Measurements from ENCODE around the gene NUP58.
A peak's percentile ranks its signal among the peaks of the same experiment; 100 is the strongest.

NUP58 gene, protein sequence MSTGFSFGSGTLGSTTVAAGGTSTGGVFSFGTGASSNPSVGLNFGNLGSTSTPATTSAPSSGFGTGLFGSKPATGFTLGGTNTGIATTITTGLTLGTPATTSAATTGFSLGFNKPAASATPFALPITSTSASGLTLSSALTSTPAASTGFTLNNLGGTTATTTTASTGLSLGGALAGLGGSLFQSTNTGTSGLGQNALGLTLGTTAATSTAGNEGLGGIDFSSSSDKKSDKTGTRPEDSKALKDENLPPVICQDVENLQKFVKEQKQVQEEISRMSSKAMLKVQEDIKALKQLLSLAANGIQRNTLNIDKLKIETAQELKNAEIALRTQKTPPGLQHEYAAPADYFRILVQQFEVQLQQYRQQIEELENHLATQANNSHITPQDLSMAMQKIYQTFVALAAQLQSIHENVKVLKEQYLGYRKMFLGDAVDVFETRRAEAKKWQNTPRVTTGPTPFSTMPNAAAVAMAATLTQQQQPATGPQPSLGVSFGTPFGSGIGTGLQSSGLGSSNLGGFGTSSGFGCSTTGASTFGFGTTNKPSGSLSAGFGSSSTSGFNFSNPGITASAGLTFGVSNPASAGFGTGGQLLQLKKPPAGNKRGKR

DNA sequence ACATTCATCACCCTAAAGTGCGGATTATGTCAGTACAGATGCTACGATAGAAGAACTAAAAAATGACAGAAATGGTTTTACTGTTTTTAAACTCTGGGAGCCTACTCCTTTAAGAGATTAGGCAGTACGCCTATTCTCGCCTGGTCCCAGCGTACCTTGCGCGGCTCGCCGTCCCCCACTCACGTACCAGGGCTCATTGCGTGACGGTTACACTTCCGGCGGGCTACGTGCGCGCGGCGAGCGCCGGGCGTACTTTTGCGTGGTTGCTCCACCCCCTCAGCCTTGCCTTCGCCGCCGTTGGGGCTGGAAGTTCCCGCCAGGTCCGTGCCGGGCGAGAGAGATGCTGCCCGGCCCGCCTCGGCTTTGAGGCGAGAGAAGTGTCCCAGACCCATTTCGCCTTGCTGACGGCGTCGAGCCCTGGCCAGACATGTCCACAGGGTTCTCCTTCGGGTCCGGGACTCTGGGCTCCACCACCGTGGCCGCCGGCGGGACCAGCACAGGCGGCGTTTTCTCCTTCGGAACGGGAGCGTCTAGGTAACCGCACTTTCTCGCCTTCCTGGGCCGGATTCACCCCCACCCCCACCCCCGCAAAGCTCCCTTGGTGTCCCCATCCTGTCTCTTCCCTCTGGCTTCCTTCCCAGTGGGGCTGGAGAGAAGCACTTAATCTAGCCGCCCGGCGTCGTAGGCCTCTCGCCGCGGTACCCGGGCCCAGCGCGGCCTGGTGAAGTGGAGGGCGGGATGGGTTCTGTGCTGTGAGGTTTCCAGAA, at the start of gene NUP58:
TSS of gene NUP58 (plus strand) at position 279 of the 767 bp plus-strand sequence. CDS start at position 428, 149 bp downstream.
- peak; percentile 92 for DNase-seq

- no peak for DNase-seq
Measured at GRCh38 chr13:25252225-25252624, 49.2 kb upstream of the NUP58 start.

GRCh38 chr13:25252752-25253151, 48.7 kb upstream of the NUP58 start:
- DNase-seq, result no peak

- DNase-seq, result no peak
Measured at GRCh38 chr13:25253702-25254101, 47.7 kb upstream of the NUP58 start.

- no peak for DNase-seq
Measured at GRCh38 chr13:25262261-25262660, 39.2 kb upstream of the NUP58 start.

GRCh38 chr13:25266706-25267105, 34.7 kb upstream of the NUP58 start:
- no peak for DNase-seq

GRCh38 chr13:25267715-25268114, 33.7 kb upstream of the NUP58 start:
- DNase-seq, result no peak

DNA sequence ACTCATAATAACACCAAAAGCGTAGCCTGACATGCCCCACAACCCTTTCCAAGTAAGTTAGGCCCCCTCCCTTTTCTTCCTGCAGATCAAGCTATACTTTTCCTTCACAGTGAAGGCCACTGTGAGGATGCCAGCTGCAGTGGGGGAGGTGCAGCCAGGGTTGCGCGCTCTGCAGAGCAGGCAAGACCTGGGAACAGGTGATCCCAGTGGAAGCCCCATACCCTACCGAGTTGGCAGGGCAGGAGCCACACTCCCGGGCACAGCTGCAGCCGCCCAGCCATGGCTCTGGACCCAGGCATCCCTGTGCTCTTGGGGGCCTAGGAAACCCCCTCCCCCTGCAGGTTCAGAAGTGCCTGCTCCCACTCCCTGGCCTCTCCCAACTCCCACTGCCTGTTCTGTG, 32.9 kb upstream of the NUP58 start:
- DNase-seq, result no peak

- no peak for DNase-seq
Measured at GRCh38 chr13:25276748-25277147, 24.7 kb upstream of the NUP58 start.

- no peak for DNase-seq
Measured at GRCh38 chr13:25280396-25280795, 21.0 kb upstream of the NUP58 start.

DNA sequence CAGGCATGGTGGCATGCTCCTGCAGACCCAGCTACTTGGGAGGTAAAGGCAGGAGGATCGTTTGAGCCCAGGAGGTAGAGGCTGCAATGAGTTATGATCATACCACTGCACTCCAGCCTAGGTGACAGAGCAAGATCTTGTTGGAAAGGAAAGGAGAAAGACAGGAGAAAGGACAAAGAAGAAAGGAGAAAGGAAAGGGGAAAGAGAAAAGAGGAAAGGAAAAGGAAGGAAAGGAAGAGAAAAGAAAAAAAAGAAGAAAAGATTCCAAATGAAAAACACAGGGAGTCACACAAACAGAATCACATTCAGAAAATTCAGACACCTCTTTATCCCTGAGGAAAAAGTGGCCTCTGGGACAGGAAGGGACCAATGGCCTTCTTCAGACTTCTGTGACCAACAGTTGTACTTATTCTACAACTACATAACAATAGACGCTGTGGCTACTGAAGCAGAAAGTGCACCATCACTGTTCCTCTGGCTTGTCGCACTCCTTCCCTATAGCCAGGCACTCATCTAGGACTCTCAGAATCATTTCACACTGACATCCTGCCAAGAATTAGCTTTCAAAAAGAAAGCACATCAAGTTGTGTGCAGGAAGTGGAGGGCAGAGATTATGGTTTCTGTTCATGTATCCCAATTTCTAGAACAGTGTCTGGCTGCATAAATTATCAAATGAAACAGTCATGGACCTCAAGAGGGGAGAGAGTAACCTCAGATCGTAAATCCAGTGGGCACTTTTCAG, 20.1 kb upstream of the NUP58 start:
- no peak for DNase-seq

GRCh38 chr13:25281935-25282332, 19.5 kb upstream of the NUP58 start:
- DNase-seq, result no peak

DNA sequence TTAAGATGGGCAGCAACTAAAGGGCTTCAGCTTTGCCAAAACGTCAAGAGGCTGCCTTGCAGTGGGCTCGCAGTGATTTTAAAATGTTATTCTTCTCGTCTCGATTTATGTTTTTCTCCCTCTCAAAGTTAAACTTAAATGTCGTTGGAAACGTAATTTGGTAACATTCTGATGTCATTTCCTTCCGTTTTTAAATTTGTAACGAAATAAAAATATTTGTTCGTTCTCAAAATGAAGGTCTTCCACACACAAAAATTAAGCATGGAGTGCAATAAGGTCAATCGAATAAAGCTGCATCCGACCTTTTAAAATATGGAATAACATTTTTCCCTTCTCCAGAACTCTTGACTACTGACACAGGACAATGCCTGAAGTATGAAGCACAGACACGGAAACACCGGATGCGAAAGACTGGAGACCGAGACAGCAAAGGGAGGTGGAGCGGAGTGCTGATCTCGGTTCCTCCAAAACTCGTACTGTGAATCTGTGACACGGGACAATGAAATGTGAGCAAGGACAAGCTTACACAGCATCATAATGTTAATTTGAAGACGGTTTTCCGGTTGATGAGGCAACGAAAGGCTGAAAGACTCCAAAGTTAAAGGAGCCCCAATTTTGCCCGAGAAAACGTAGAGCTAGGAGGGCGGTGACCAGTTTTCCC, 15.0 kb upstream of the NUP58 start:
- peak; percentile 21 for DNase-seq

DNA sequence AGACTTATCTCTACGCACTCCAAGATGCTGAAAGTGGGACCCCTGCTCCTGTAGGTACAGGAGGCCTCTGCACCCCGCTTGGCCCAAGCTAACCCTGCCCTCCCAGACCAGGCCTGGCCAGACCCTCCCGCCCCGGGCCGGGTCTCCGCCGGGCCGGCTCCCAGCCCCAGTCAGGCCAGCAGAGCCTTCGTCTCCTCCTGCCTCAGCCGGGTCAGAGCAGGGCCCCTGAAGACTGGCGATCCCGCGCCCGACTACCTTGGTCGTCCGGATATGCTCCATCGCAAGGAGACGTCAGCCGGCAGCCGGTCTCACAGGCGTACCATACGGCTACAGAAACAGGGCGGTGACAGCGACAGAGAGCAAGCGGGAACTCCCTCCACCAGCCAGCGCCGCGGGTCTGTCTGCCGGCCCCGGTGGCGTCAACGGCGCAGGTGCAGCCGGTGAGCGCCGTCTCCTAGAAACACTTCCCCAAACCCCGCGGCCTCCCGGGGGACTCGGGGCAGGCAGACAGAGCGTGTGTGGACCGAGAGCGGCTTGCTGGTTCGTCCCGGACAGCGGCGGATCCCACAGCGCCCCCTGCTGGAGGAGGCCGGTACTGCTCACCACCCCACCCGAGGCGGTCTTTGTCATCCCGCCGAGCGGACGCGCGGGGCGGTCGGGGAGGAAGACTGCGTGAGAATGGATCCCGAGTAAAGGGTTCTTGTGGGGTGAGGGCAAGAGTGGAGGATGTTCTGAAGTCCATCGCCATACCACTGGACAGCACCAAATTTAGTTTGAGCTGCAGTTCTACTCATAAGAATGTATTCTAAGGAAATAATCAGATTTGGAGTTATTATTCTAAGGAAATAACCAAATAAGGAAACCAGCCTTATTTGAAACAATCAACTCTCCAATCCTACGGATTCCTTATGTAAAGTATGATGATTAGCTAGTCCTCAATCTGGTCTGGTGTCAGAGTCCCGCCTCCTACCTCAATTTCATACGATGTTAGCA, 14.2 kb upstream of the NUP58 start, which contains the start of gene MTMR6:
TSS of gene MTMR6 (minus strand) at position 520 of the 993 bp plus-strand sequence. CDS start at position 279, 241 bp downstream.
- peak; percentile 90 for DNase-seq

DNA sequence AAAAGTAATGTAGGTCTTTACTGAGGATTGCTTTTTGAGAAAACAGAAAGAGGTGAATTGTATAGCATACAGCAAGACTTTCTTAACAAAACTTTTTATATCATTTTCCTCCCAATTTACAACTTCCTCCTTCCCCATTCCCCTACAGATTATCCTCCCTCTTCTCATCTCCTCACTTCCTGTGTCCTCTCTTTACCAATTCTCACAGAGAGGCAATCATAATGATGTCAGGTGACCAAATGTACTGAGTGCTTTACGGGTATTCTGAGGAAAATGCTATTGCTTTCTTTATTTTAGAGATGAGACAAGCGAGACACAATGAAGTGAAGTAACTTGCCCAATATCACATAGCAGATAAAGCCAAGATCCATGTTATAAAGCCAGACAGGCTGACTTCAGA, 12.5 kb upstream of the NUP58 start:
- no peak for DNase-seq

DNA sequence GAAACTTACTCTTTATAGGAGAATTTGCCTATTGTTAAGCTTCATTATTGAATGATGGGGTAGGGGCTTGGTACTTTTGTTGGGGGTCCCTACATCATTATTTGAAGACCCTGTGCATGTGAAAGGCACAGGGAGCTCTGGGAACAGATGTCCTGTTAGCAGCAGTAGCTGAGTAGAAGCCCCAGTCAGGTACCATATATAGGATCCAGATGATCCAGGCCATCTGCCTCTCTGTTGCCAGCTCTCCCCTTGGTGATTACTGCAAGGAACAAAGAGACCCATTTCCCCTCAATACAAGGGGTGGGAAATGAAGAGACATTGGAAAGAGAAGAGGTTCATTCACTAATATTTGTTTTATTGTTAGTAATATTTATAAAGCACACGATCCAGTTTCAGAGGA, 9.7 kb upstream of the NUP58 start:
- DNase-seq, result no peak

GRCh38 chr13:25292301-25292700, 9.1 kb upstream of the NUP58 start:
- DNase-seq, result peak; percentile 42

GRCh38 chr13:25295228-25295627, 6.2 kb upstream of the NUP58 start:
- no peak for DNase-seq

GRCh38 chr13:25295701-25296100, 5.7 kb upstream of the NUP58 start:
- DNase-seq, result no peak

DNA sequence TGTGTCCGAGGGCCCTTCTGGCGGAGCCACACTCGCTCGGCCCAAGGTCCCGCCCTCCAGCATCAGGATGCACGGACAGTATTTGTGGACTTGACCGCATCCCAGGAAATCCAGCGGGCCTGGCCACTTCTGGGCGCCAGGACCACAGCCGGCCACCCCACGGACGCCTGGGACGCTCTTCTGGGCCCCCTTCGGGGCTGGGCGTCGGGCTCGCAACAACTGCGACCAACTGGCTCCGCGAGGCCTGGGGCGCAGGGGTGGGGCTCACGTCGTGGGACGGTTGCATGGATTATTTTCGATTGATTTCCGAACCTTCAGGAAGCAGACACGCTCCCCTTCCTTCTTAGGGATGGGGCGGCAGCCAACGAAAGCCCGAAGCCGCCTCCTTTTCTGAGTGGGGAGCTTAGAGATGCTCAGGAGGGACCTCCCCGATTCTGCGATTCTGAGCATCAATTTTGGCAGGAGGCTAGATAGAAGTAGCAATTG, 521 bp upstream of the NUP58 start:
- no peak for DNase-seq

GRCh38 chr13:25302121-25302520, 696 bp downstream of the NUP58 start:
- DNase-seq, result peak; percentile 3

All from CD4-positive, alpha-beta T cell treated with Interleukin-4 for 4 hours (primary cell).